Measurements from ENCODE around the gene ZZZ3.

GRCh38 chr1:77642196-77642595, 40.3 kb downstream of the ZZZ3 start:
- TF ChIP-seq EZH2phosphoT487 (IDR thresholded peaks at IDR 0.05; ENCODE audit: insufficient read depth, low read depth) (no peak), EZH2 (IDR thresholded peaks at IDR 0.05; ENCODE audit: insufficient read depth, poor library complexity, severe bottlenecking) (no peak)

Data from GM23248 (cell line).